T-helper 9 cell (primary cell): ENCODE results near the gene SLC38A8.

Experiments used
- DNase-seq: peaks from one replicate; pipeline ENCODE4 v3.0.0-alpha.2; 2020

The SLC38A8 gene

DNA sequence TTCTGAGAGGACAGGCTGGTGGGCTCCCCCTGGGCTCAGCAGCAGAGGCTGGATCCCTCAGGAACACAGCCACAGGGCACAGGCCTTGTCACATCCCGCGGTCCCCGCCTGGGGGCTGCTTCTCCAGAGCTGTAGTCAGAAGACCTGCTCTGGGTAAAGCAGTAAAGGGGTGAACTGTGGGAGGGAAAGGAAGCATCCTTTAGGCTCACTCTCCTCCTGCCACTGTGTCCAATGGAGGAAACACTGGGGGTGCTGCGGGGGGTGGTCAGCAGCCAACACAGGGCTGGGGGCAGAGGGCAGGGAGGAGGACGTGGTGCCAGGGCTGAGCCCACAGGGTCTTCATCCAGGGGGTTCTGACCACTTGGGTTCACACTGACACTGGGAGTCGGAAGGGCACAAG, 5.0 kb upstream of the SLC38A8 start:
- DNase-seq: no peak

GRCh38 chr16:84047206-84047605, 4.6 kb upstream of the SLC38A8 start:
- no peak for DNase-seq

DNA sequence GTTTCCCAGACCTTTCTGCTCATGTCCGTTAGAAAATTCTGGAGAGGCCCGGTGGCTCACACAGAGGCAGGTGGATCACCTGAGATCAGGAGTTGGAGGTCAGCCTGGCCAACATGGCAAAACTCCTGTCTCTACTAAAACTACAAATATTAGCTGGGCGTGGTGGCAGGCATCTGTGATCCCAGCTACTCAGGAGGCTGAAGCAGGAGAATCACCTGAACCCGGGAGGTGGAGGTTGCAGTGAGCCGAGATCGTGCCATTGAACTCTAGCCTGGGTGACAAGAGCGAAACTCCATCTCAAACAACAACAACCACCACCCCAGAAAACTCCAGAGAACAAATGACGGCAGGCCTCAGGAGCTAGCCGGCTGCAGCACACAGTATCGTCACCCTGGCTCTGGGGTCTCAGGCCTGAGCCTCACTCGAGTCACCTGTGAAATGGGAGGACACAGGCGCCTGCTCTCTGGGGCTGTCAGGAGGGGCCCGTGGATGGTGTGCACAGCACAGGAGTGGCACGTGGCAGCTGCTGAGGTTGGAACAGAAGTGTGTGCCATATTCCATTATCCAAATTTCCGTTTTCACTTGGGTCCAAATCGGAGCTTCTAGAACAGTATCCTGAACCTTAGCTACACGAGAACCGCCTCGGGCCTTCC, 3.3 kb upstream of the SLC38A8 start:
- DNase-seq: no peak

DNA sequence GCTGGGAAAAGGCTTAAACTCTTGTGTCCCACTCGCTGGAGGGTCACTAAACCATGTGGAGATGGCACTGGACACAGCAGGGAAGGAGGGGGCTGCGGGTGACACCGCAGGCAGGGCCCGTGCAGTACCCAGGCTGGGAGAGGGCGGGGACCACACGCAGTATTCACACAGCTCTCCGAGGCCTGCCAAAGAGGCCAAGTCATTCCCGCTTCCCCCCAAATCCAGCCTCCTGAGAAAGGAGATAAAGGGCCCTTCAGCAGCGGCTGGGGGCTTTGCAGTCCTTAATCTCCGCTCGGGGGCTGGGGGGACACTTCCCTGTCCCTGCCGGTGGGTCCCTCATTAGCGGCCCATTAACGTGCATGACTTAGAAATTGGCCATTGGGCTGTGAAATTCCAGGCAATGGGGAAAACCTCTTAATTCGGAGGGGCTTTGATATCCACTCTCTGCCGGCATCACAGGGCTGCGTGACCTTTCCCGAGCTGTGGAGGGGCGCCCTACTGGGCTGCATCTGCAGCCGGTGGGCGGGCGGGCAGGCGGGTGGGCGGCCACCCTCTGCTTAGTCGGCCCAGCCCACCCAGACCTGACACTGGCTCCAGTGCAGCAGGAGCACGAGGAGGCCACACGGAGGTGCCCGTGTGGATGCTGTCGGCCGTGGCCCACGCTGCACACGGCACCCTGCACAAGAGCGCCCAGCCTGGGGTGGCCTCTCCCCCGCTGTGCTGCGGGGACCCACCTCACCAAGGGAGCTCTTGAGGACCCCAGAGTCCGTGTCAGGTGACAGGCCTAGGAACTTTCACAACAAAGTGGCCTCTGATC, 2.6 kb upstream of the SLC38A8 start:
- DNase-seq: no peak

DNA sequence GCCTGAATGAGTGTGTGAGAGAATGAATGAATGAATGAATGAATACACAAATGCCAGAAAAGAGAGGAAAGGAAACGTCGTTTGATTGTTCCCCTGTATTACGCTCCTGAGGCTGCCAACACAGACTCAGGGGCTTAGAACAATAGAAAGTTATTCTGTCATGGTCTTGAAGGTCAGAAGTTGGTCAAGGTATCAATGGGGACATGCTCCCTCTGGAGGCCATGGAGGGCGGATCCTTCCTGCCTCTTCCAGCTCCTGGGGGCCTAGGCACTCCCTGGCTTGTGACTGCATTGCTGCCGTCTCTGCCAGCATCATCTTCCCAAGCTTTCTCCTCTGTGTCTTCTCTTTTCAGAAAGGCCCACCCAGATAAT, 1.5 kb upstream of the SLC38A8 start:
- no peak for DNase-seq

GRCh38 chr16:84043486-84044117, 1.0 kb upstream of the SLC38A8 start:
- DNase-seq: no peak

DNA sequence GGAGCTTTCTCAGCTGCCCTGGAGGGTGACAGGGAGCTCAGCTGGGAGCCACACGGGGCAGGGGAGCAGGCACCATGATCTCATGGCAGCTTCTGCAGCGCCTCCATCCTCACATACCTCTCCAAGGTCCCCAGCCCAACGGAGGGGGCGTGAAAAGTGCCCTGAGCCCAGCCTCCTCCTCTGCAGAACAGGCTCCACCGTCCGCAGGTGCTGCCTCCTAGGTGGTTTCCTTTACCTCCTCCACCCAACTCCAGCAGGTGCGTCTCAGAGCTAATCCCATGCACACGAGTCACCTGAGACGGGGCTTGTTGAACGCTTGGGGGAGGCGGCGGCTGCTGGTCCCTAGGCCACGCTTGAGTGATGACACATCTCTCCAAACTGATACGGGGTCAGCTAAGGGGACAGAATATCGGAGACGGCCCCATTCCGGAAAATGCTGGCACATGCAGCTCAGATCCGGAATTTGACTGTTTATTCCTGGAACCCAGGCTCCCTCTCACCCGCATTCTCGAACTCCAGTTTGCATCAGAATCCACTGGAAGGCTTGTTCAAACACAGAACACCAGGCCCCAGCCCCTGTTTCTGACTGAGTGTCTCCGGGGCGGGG, 387 bp upstream of the SLC38A8 start:
- DNase-seq: no peak

GRCh38 chr16:84041881-84042280, 714 bp downstream of the SLC38A8 start:
- no peak for DNase-seq

- DNase-seq: no peak
Observed at GRCh38 chr16:84040823-84041820, 1.5 kb downstream of the SLC38A8 start.

- DNase-seq: no peak
Observed at GRCh38 chr16:84040226-84040822, 2.3 kb downstream of the SLC38A8 start.

- DNase-seq: no peak
Observed at GRCh38 chr16:84039696-84040095, 2.9 kb downstream of the SLC38A8 start.

GRCh38 chr16:84038469-84038868, 4.1 kb downstream of the SLC38A8 start:
- no peak for DNase-seq

- DNase-seq: no peak
Observed at GRCh38 chr16:84036982-84037425, 5.6 kb downstream of the SLC38A8 start.

DNA sequence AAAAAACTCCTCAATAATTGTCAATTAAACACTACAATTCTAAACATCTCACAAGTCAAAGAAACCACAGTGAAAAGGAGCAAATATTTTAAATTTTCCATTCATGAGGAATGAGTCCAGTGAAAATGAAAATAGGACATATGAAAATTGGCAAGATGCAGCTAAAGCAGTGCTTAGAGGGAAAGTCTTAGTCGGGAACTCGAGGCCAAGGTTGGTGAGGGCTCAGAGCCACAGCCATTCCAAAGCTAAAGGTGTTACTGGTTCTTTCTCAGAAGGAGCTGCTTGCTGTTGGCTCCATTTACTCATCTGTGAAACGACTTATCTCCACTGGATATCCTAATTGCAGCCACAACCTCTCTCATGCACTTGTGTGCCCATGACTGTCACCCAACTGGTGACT, 6.5 kb downstream of the SLC38A8 start:
- DNase-seq: no peak

DNA sequence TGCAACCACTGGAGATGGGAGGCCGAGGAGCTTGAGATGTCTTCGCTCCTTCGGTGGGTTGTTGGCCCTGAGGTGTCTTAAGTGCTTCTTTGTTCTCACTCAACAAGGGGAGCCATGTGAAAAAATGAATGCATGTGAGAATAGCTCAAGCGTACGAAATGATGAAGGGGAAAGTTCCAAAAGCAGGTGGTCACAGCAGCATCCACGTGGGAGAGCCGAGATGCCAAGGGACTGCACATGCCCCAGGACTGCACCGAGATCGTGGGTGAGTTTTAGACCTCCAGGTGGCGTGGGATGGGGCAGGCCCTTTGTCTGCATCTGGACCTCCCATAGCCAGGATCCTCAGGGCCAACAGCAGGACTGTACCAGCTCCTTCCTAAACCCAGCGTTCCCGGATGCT, 8.1 kb downstream of the SLC38A8 start:
- DNase-seq: no peak

DNA sequence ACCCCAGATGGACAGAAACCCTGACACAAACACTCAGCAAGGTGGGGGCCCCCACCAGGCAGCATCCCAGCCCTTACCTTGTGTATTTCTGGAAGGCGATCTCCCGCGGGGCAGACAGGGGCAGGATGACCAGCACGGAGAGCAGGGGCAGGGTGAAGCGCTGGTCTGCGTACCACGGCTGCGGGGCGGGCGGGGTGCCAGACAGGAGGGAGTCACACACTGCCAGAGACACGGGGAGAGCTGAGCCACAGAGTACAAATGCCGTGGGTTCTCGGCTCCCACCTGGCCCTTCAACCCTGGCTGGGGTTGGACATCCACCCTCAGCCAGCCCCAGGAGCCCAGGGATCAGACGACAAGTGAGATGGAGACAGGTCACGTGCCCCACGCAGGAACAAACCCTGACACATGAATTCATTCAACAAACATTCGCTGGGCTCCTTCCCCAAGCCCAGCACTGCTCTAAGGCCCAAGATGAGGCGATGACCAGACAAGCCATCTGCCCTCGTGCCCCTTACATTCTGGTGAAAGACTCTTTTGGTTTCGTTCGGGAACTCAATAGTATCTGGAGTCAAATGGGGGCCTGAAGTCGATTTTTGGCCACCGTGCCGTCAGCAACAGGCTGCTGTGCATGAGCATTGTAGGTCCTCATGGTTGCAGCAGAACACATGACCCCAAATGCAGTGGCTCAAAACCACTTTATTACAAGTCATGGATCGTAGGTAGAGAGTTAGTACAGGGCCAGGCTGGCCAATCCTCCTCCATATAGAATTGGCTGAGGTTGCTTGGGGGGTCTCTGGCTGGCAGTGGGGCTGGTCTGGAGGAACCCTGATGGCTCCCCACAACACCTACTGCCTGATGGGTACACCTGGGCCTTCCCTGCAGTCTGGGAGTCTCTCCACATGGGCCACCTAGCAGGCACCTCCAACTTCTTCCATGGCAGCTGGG, 9.1 kb downstream of the SLC38A8 start:
- DNase-seq: no peak

GRCh38 chr16:84032458-84033178, 10.0 kb downstream of the SLC38A8 start:
- DNase-seq: no peak

- no peak for DNase-seq
Observed at GRCh38 chr16:84031556-84031955, 11.0 kb downstream of the SLC38A8 start.

DNA sequence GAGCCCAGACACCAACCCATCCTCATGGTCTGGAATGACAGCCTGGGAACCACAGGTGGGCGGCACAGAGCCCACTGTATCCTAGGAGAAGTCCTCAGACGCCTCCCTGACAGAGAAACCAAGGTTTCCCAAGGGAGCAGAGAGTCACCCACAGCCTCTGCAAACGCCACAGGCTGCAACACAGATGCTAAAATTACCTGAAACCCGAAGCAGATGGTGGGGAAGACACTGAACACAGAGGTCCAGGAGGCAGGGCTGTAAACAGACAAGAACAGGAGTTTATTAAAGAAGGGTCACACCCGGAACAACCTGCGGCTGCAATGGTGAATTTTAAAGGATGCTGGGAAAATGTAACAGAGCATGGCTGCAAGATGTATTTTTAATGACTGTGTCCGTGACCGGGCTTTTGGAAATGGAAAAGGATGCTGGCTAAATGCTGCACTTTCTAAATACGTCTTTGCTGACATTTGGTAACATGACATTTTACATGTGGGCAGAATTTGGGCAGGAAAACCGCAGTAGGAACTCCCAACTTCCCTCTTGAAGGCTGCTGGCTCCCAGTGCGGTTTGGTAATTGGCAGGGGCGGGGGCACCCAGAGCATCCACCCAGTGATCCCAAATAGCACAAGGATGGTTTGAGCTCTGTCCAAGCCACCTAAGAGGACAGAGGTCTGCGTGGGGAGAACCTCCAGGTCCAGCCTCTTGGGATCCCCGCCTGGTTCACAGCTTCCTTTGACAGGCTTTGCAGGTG, 13.1 kb downstream of the SLC38A8 start:
- no peak for DNase-seq
